GM21529 (cell line): ENCODE data around the gene IGFL2.
"Not testable (repeated sequence)": the region's sequence is repeated elsewhere in the genome, so short reads cannot be mapped to it uniquely, and the experiment has no call there.

Source experiments
- ATAC-seq: cut with Tn5 transposase; IDR thresholded peaks from one replicate; pipeline ENCODE4 v1.9.1; 2021; ENCODE audit not compliant: unreplicated experiment

IGFL2 gene

DNA sequence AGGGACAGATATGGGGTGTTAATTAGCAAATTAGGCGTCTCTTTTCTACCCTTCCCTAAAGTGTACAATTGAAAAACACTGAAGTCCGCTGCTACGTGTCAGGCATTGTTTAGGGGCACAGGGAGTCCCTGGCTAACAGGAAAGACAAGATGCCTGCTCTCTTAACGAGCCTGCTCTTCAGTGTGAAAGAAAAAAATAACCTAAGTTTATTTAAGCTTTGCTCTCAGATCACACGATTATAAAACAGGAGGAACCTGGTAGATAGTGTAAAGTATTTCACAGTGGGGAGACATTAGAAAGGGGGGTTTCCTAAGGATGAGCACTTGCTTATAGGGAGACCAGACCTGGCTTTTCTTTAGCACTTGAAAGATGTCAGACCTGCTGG is 38.7 kb downstream of the IGFL2 start:
- no peak for ATAC-seq

GRCh38 chr19:46189971-46190888 is 42.2 kb downstream of the IGFL2 start:
- ATAC-seq, result no peak

- ATAC-seq, result no peak
Measured at GRCh38 chr19:46191356-46191755, 43.3 kb downstream of the IGFL2 start.

DNA sequence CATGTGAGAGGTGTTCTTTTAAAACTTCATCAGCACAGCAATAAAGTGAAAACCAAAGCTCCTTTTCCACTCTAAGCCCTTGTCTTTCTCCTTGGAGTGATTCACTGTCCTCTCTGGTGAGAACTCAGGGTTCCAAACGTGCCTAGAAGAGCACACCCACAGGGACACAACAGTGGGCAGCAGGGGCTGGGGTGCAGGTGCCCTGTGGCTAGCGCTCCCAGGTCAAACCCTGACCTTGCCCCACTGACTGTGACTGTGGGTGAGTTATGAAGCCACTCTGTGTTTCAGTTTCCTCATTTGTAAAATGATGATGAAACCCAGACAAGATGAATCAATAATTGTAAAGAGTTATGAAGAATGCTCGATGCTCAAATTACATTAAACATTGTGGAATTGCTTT is 43.9 kb downstream of the IGFL2 start:
- no peak for ATAC-seq

- ATAC-seq, result not testable (repeated sequence)
Measured at GRCh38 chr19:46192626-46192991, 44.6 kb downstream of the IGFL2 start.

DNA sequence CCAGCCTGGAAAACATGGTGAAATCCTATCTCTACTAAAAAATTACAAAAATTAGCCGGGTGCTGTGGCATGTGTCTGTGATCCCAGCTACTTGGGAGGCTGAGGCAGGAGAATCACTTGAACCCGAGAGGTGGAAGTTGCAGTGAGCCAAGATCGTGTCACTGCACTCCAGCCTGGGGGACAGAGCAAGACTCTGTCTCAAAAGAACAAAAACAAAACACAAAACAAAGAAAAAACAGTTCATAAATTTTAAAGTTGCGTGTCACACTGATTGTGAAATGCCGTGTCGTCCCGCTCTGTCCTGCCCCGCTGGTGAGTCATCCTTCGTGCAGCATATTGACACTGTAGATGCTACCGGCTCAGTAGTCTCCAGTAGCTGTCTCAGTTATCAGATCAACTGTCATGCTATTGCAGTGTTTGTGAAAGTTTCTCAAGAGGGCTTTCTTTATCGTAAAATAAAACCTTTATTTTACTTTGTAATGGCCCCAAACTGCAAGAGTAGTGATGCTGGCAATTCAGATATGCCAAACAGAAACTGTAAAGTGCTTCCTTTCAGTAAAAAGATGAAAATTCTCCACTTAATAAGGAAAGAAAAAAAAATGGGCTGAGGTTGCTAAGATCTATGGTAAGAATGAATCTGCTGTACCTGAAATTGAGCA is 45.1 kb downstream of the IGFL2 start:
- no peak for ATAC-seq

DNA sequence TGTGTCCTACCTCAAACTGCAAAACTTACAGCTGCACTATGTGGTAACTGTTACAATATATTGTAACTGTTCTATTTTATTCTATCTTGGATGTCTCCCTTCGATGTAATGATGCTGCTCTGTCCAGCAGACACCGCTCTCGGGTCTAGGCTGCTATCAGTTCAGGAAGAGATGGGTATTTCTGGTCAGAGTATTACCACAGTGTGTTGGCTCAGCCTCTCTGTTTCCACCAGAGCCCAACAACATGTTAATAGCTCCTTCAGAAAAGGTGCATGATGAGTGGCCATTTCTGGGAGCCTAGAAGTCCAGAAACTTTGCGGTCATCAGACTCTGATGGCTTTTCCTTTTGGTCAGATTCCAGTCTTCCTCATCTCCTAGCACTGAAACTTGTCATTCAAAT is 45.6 kb downstream of the IGFL2 start:
- no peak for ATAC-seq

GRCh38 chr19:46195104-46195503 is 47.1 kb downstream of the IGFL2 start:
- no peak for ATAC-seq

DNA sequence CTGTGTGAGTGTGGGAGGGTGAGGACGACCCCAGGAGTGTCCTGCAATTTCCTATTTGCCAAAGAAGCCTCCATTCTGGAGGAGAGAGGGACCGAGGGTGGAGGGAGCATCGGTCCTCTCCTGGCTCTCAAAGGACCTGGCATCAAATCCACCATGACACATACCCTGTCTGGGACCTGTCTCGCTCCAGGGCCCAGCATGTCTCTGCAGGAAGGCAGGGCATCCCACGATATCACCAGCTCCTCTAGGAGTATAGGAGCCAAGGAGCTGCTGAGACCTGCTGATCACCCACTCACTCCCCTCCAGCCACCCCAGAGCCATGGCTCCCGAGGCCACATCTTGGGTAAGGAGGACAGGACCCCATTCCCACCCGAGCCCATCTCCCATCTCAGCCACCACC is 47.9 kb downstream of the IGFL2 start:
- ATAC-seq, result not testable (repeated sequence)

DNA sequence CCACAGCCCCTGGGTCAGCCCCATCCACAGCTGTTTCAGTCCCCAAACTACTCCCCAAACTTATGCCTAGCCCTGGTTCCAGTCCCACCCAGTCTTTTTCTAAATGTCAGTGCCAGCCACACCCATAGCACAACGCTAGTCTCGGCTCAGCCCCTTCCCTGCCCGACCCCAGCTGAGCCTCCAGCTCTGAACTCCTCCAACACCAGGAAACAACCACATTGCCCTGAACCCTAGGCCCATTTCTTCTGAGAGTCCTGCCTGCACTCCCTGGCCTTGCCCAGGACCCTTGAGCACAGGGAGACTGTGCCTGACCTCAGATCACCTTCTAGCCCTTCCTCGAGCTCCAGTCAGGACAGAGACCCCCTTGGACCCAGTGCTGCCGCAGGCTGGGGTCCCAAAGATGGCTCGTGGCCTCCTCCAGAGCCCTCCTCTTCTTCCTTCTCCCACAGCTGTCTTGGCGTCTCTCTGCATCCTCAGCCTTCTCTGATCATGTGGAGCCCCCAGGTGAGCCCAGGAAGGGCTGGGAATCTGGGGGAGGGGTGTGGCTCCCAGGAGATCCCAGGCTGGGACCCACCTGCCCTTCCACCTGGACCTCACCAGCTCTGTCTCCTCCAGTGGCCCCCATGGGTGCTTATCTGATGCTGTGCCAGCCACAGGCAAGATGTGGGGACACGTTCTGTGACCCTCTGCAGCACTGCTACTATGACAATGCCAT is 48.5 kb downstream of the IGFL2 start:
- no peak for ATAC-seq

DNA sequence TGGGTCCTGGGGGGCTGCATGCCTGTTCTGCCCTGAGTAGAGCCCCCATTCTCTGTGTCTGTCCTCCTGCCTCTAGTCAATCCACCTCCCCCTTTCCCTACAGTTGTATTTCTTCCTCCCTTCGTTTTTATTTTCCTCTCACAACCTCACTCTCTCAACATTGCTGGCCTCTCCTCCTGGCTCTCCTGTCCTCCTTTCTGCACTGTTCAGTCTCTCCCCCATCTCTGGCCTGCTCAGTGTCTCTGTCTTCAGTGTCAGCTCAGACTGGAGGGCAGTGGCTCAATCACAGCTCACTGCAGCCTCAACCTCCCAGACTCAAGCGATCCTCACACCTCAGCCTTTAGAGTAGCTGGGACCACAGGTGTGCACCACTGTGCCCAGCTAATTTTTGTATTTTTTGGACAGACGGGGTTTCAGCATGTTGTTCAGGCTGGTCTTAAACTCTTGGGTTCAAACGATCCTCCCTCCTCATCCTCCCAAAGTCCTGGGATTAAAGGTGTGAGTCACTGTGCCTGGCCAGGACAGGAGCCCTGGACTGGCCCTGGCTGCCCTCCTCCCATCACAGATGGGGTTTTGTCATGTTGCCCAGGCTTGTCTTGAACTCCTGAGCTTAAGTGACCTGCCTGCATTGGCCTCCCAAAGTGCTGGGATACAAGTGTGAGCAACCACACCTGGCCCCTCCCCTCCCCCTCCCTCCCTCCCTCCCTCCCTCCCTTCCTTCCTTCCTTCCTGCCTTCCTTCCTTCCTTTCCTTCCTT is 49.5 kb downstream of the IGFL2 start:
- no peak for ATAC-seq

GRCh38 chr19:46198756-46199155 is 50.7 kb downstream of the IGFL2 start:
- no peak for ATAC-seq

GRCh38 chr19:46201454-46202310 is 53.6 kb downstream of the IGFL2 start:
- no peak for ATAC-seq

DNA sequence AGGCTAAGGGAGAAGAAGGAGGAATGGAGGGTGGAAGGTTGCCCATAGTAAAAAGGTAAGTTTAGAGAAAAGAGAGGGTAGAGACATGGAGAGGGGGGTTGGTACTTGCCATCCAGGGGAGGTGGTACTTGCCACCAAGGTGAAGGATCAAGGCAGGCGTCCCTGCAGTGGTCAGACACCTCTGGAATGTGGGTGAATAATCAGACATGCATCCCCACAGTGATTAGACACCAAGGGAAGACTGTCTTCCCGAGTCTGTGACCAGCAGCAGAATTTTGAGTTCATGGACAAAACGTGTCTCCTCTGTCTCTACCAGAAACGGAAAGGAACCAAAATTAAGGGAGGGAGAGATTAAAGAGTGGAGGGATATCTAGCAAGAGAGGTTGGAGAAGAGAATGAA is 54.4 kb downstream of the IGFL2 start:
- ATAC-seq, result no peak

DNA sequence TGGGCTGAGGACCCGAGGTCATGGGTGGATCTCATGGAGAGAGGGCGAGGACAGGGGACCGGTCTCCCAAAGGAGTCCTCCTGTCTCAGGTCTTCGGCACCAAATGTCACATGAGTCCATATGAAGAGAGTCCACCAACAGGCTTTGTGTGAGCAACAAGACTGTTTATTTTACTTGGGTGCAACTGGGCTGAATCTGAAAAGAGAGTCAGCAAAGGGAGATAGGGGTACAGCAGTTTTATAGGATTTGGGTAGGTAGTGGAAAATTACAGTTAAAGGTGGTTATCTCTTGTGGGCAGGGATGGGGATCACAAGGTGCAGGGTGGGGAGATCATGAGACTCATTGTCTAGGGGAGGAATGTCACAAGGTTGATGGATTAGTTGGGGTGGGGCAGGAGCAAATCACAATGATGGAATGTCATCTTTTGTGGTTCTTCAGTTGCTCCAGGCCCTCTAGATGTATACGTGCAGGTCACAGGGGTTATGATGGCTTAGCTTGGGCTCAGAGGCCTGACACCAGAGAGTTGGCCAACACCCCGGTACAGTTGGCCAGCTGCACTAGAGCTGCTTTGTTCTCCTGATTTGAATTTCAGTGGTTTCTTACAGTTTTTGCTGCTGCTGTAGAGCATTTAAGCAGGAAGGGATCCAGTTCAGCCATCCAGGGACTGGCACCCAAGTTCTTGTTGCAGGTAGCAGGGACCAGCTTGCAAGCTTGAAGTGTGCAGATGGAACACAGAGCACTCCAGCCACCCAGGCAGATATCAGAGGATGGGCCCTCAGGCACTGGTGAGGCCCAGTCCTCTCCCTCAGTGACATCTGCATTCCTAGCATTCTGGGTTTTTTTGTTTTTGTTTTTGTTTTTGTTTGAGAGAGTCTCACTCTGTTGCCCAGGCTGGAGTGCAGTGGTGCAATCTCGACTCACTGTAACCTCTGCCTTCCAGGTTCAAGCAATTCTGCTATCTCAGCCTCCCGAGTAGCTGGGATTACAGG is 55.1 kb downstream of the IGFL2 start:
- ATAC-seq, result no peak

- no peak for ATAC-seq
Measured at GRCh38 chr19:46204008-46204407, 56.0 kb downstream of the IGFL2 start.

GRCh38 chr19:46205183-46205984 is 57.3 kb downstream of the IGFL2 start:
- ATAC-seq, result no peak

- ATAC-seq, result no peak
Measured at GRCh38 chr19:46206176-46206575, 58.1 kb downstream of the IGFL2 start.
